Measurements from ENCODE around the gene NUB1.

DNA sequence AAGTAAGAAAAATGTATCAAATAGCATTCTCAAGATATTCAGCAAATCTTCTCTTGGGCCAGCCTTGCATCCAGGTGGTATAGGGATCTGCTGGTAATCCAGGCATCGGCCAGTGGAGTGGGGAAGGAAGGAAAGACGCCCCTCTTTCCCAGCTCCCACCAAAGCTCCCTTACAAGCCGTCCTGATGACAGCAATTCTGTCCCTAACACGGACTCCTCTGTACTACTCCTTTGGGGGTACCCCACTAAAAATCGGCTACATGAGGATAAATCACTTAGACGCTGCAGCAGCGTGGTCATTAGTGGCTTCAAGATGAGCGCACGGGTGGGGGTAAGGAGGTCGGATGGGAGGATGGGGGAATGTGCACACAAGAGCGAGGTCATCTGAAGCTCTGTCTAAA, 24.7 kb upstream of the NUB1 start:
- no peak for TF ChIP-seq CTCF (IDR thresholded peaks at IDR 0.05)
- no peak for TF ChIP-seq EZH2phosphoT487 (IDR thresholded peaks at IDR 0.05)
